HUDEP-2 (cell line): ENCODE measurements around the gene ALOX15B.
A peak's percentile ranks its signal among the peaks of the same experiment; 100 is the strongest.

ENCODE experiments used
- DNase-seq, 76 experiments: peaks; one replicate each; lab custom pipeline; 2025; ENCODE audit not compliant: unreplicated experiment in 76 of 76; lab: John Stamatoyannopoulos, UW

The ALOX15B gene

GRCh38 chr17:8038954-8039610 lies at the start of gene ALOX15B:
TSS of gene ALOX15B (plus strand) at chr17:8039059. CDS start at chr17:8039156, 97 bp downstream.
- no peak for DNase-seq

GRCh38 chr17:7989781-7990655 lies 48.8 kb upstream of the ALOX15B start:
- DNase-seq: peak in 64 of 76 experiments; percentile 8 to 86 (median 66)

- DNase-seq: no peak
Measured at GRCh38 chr17:7992516-7992915, 46.3 kb upstream of the ALOX15B start.

- no peak for DNase-seq
Measured at GRCh38 chr17:7992924-7993323, 45.9 kb upstream of the ALOX15B start.

- no peak for DNase-seq
Measured at GRCh38 chr17:7993972-7994589, 44.8 kb upstream of the ALOX15B start.

- no peak for DNase-seq
Measured at GRCh38 chr17:7995724-7996123, 43.1 kb upstream of the ALOX15B start.

GRCh38 chr17:7997186-7997585 lies 41.7 kb upstream of the ALOX15B start:
- DNase-seq: peak in 27 of 76 experiments; percentile 3 to 47 (median 25)

GRCh38 chr17:8001976-8002720 lies 36.7 kb upstream of the ALOX15B start, which contains the start of gene GUCY2D:
TSS of gene GUCY2D (plus strand) at chr17:8002615. CDS start at chr17:8003048, 433 bp downstream.
- no peak for DNase-seq

- DNase-seq: no peak
Measured at GRCh38 chr17:8002721-8003593, 35.9 kb upstream of the ALOX15B start.

GRCh38 chr17:8003594-8004181 lies 35.2 kb upstream of the ALOX15B start:
- DNase-seq: no peak

- DNase-seq: no peak
Measured at GRCh38 chr17:8004899-8005298, 34.0 kb upstream of the ALOX15B start.

- no peak for DNase-seq
Measured at GRCh38 chr17:8005357-8005756, 33.5 kb upstream of the ALOX15B start.

GRCh38 chr17:8005967-8006730 lies 32.7 kb upstream of the ALOX15B start:
- DNase-seq: peak in 1 of 76 experiments; percentile 12

GRCh38 chr17:8006836-8007680 lies 31.8 kb upstream of the ALOX15B start:
- DNase-seq: no peak

GRCh38 chr17:8007836-8008235 lies 31.0 kb upstream of the ALOX15B start:
- no peak for DNase-seq

- no peak for DNase-seq
Measured at GRCh38 chr17:8012045-8012580, 26.7 kb upstream of the ALOX15B start.

- no peak for DNase-seq
Measured at GRCh38 chr17:8012996-8013640, 25.7 kb upstream of the ALOX15B start.
